ENCODE measurements around the gene TSC2.
"Not testable (repeated sequence)": the region's sequence is repeated elsewhere in the genome, so short reads cannot be mapped to it uniquely, and the experiment has no call there.

DNA sequence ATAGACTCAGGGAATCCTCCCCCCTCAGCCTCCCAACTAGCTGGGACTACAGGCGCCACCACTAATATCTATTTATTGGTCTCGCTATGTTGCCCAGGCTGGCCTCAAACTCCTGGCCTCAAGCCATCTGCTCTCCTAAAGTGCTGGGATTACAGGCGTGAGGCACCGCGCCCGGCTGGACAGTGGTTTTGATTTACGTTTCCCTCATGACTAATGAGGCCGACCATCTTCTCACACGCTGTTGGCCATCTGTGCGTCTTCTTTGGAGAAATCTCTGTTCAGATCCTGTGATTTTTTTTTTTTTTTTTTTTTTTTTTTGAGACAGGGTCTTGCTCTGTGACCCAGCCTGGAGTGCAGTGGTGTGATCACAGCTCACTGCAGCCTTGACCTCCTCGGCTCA is 81.5 kb downstream of the TSC2 start:
- TF ChIP-seq POLR2AphosphoS5, POLR2A (IDR thresholded peaks at IDR 0.05; ENCODE audit: low read depth, low read length): not testable (repeated sequence)

Data from GM12892 (cell line).